Brain pericyte (primary cell): ENCODE measurements around the gene HSPB1.
"Not testable (repeated sequence)": the region's sequence is repeated elsewhere in the genome, so short reads cannot be mapped to it uniquely, and the experiment has no call there.

Experiments
- DNase-seq: peaks from one replicate; pipeline ENCODE4 v3.0.0-alpha.2; 2012; ENCODE audit warnings: low read depth, low spot score

Gene HSPB1

GRCh38 chr7:76333511-76334101, 31.1 kb downstream of the HSPB1 start:
- DNase-seq = no peak

- no peak for DNase-seq
Observed at GRCh38 chr7:76334320-76334967, 32.0 kb downstream of the HSPB1 start.

GRCh38 chr7:76335417-76335816, 32.9 kb downstream of the HSPB1 start:
- not testable (repeated sequence) for DNase-seq

- DNase-seq = no peak
Observed at GRCh38 chr7:76336094-76336493, 33.6 kb downstream of the HSPB1 start.

GRCh38 chr7:76337147-76337546, 34.7 kb downstream of the HSPB1 start:
- DNase-seq = no peak

- no peak for DNase-seq
Observed at GRCh38 chr7:76338298-76339084, 36.0 kb downstream of the HSPB1 start.

GRCh38 chr7:76340617-76341131, 38.2 kb downstream of the HSPB1 start:
- peak; percentile 72 for DNase-seq

GRCh38 chr7:76342222-76342621, 39.7 kb downstream of the HSPB1 start:
- DNase-seq = no peak

GRCh38 chr7:76343294-76343930, 40.9 kb downstream of the HSPB1 start:
- DNase-seq = no peak

- DNase-seq = no peak
Observed at GRCh38 chr7:76343931-76344321, 41.5 kb downstream of the HSPB1 start.

GRCh38 chr7:76346097-76346496, 43.6 kb downstream of the HSPB1 start:
- no peak for DNase-seq

GRCh38 chr7:76346778-76347177, 44.3 kb downstream of the HSPB1 start:
- no peak for DNase-seq

GRCh38 chr7:76347710-76348109, 45.2 kb downstream of the HSPB1 start:
- no peak for DNase-seq

GRCh38 chr7:76349313-76349885, 46.9 kb downstream of the HSPB1 start:
- DNase-seq = no peak

- DNase-seq = no peak
Observed at GRCh38 chr7:76351372-76351771, 48.9 kb downstream of the HSPB1 start.

- no peak for DNase-seq
Observed at GRCh38 chr7:76352193-76352592, 49.7 kb downstream of the HSPB1 start.

- DNase-seq = no peak
Observed at GRCh38 chr7:76353744-76354143, 51.3 kb downstream of the HSPB1 start.
